Measurements from ENCODE around the gene NTPCR. TPM values are rescaled to one million over a fixed set of nuclear protein-coding genes. Genes with fewer than 3 reads are reported as not detected.

NTPCR gene
- total RNA-seq, 4 donors from 2014 or later: 18.5 to 32.9 (median 25.1) TPM

DNA sequence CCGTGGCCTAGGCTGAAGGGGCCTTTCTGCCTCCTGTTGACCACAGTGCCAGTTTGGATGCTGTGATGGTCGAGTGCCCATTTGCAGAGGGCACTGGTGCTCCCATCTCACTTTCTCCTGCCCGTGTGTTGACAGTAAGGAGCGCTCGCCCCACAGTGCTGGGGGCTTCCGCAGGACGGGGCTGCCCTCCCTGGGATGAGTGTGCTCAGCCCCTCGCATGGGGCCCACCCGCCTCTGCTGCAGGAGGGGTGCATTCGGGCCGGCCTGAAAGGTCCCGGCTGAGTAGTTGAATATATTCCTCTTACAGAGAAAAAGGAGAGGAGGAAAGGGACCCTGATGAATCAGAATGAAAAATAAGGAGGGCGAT lies 37.3 kb downstream of the NTPCR start:
- TF ChIP-seq, protein P1, sequence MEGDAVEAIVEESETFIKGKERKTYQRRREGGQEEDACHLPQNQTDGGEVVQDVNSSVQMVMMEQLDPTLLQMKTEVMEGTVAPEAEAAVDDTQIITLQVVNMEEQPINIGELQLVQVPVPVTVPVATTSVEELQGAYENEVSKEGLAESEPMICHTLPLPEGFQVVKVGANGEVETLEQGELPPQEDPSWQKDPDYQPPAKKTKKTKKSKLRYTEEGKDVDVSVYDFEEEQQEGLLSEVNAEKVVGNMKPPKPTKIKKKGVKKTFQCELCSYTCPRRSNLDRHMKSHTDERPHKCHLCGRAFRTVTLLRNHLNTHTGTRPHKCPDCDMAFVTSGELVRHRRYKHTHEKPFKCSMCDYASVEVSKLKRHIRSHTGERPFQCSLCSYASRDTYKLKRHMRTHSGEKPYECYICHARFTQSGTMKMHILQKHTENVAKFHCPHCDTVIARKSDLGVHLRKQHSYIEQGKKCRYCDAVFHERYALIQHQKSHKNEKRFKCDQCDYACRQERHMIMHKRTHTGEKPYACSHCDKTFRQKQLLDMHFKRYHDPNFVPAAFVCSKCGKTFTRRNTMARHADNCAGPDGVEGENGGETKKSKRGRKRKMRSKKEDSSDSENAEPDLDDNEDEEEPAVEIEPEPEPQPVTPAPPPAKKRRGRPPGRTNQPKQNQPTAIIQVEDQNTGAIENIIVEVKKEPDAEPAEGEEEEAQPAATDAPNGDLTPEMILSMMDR (IDR thresholded peaks at IDR 0.05): no peak
- ATAC-seq (ENCODE audit: low FRiP score) (no peak), DNase-seq (ENCODE audit: low spot score) (no peak)

DNA sequence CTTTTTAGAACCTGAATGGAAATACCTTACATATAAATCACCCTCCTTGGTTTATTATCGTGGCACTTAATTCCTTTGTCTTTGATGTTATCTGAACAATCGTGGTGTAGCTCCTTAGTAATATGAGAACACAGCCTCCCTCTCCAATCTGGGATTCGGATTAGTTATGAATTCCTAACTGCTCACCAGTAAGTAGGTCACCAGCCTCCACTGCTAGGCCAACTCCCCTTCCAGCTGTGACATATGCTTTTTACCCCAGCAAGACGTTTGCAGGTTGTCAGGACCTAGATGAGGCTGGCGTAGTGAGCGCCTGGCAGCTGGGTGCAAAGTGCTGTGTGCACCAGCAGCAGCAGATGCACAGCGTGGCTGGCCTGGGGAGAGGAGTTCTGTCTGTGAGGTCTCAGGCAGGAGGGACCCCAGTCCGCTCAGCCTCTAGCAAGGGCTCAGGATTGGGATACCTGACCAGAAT lies 38.2 kb downstream of the NTPCR start:
- ATAC-seq (ENCODE audit: low FRiP score) (no peak), DNase-seq (ENCODE audit: low spot score) (no peak)
- TF ChIP-seq, protein P1 (IDR thresholded peaks at IDR 0.05): no peak

DNA sequence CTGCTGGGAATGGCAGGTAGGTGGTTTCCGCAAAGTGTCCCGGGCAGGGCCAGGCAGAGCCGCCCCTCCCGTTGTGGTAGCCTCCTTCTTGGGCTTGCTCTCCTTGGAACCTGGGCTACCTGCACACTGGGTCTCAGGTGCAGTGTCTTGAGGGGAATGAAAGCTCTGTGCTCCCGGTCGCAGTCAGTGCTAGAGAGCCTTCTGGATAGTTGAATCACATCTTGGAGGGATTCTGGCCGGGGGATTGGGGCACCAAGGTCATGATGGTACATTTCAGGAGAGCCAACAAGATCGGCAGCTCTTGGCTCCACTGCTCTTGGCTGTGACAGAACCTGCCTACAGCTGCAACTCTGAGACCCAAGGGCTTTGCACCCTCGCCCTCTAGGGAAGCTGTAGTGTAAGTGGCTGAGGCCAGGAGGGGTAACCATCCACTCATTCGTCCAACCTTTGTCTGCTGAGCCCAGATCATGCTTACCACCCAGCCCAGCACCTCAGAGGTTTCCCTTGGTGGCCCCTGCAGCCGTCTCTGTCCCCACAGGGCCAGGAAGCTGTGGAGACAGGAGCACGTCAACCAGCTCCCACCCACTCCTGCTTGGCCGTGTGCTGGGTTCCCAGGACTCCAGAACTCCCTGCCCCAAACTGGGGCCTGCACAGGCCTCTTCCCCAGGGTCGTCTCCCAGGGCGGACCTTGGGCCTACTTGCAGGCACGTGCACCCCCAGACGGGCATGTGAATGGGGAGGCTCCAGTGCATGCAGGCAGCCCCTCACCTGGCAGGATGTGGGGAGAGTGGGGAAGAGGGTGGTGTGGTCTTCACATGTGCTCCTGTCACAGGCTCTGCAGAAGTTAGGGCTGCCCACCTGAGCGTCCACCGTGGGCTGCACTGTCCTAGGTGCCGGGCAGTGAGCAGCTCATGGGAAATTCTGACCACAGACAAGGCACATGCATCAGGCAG lies 40.0 kb downstream of the NTPCR start:
- TF ChIP-seq, protein P1 (IDR thresholded peaks at IDR 0.05): no peak
- no peak for ATAC-seq (ENCODE audit: low FRiP score)
- no peak for DNase-seq (ENCODE audit: low spot score)

DNA sequence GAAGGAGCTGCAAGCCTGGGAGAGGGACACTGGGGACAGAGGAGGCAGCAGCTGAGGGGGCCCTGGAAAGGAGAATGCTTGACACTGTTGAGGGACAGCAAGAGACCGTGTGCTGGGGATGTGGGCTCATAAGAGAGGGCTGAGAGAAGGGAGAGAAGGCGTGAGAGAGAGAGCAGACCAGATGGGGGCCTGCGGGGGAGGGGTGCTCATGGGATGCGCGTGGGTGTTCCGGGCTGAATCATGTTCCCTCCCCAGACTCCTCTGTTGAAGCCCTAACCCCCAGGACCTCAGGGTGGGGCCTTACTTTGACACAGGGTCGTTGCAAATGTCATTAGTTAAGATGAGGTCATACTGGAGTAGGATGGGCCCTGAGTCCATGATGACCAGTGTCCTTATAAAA lies 40.8 kb downstream of the NTPCR start:
- ATAC-seq (ENCODE audit: low FRiP score) (no peak), DNase-seq (ENCODE audit: low spot score) (no peak)
- TF ChIP-seq, protein P1 (IDR thresholded peaks at IDR 0.05): no peak

DNA sequence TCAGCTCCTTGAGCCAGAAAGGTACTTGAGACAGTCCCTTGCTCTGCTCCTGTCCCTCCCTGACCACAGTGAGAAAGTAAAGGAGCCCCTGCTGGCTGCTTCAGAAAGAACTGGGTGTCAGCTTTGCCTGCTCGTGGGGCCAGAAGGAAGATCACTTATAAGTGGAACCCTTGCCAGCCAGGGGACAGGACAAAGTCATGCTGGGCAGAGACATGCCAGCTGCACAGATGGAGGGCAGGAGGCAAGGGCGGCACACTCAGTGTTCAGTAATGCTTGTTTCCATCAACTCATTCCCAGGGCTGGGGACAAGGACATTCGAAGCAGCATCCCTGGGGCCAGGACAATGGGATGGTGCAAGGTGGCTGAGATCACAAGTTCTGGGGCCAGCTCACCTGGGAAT lies 41.8 kb downstream of the NTPCR start:
- ATAC-seq (ENCODE audit: low FRiP score) (no peak), DNase-seq (ENCODE audit: low spot score) (no peak)
- TF ChIP-seq, protein P1 (IDR thresholded peaks at IDR 0.05): no peak

DNA sequence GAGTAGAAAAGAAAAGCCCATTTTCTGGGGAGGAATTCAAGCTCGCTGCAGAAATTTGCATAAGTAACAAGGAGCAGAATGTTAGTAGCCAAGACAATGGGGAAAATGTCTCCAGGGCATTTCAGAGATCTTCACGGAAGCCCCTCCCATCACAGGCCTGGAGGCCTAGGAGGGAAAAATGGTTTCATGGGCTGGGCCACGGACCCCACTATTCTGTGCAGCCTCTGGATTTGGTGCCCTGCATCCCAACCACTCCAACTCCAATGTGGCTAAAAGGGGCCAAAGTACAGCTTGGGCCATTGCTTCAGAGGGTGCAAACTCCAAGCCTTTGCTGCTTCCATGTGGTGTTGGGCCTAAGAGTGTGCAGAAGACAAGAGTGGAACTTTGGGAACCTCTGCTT lies 43.1 kb downstream of the NTPCR start:
- DNase-seq (ENCODE audit: low spot score) (no peak), ATAC-seq (ENCODE audit: low FRiP score) (no peak)
- TF ChIP-seq, protein P1 (IDR thresholded peaks at IDR 0.05): no peak

DNA sequence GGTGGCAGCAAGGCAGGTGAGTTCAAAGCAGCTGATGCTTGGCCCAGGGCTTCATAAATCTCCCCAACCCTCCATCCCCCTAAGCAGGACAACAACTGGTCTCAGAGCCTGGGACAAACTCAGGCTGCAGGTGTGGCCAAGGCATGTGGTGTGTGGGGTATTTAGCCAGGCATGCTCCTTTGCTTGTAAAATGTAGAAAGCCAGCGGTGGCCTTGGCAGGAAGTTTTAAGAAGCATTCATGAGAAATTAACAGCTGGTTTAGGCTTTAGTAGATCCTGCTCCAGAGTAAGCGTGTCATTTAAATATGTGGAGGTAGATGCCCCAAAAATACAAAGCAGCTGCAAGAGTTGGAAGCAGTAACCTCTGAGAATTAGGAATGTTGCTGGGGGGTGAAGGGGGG lies 44.8 kb downstream of the NTPCR start:
- no peak for ATAC-seq (ENCODE audit: low FRiP score)
- TF ChIP-seq, protein P1 (IDR thresholded peaks at IDR 0.05): no peak
- DNase-seq (ENCODE audit: low spot score): no peak
